Measurements from ENCODE around the gene NAB2.

Gene NAB2

GRCh38 chr12:57123813-57124212 lies 34.9 kb downstream of the NAB2 start:
- DNase-seq (ENCODE audit: low read depth), result no peak
- Histone ChIP-seq H3K27me3 (replicated peaks; ENCODE audit: control insufficient read depth, insufficient read depth, low read length) (no peaks in the 10 kb centered on the region), H3K9ac (ENCODE audit: low read length) (no peak overlapping the region), H3K9me3 (ENCODE audit: control insufficient read depth, low read length) (no peaks in the 10 kb centered on the region), H3K36me3 (ENCODE audit: control insufficient read depth, insufficient read depth, low read length, severe bottlenecking) (no peaks in the 10 kb centered on the region), H3K4me1 (ENCODE audit: control insufficient read depth, insufficient read depth, low read length) (peaks cover 19% of the 10 kb centered on the region), H3K4me3 (ENCODE audit: low read length) (no peak overlapping the region)

DNA sequence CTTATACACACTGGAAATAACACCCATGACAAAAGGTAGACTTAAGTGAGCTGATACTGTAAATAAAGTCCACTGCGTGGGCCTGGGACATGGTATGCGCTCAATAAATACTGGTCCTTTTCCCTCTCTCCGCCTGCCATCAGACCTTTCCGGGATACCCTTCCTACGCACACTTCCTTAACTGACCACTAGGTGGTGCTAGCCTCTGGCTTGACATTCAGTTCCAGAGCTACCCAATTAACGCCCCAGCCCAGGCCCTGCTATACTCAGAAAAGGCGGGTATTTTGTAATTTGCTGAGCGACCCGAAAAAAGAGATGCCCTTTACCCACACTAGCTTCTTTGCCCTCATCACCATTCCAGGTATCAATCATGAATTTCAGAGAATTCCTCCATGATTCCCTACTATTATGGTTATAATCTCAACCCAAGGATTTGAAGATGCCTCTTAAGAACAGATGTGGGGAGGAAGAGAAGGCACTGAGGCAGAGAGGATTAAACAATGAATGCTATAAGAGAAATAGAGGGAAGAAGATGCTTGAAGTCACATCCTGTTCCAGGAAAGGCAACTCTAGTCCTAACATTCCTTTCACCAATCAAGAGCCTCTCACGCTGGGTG lies 35.5 kb downstream of the NAB2 start:
- H3K9me3 ChIP-seq (ENCODE audit: control insufficient read depth, low read length), result no peaks in the 10 kb centered on the region
- H3K4me1 ChIP-seq (ENCODE audit: control insufficient read depth, insufficient read depth, low read length), result peaks cover 13% of the 10 kb centered on the region
- H3K4me3 ChIP-seq (ENCODE audit: low read length), result no peak overlapping the region
- no peaks in the 10 kb centered on the region for H3K36me3 ChIP-seq (ENCODE audit: control insufficient read depth, insufficient read depth, low read length, severe bottlenecking)
- no peaks in the 10 kb centered on the region for H3K27me3 ChIP-seq (replicated peaks; ENCODE audit: control insufficient read depth, insufficient read depth, low read length)
- no peak overlapping the region for H3K9ac ChIP-seq (ENCODE audit: low read length)
- DNase-seq (ENCODE audit: low read depth), result peak; percentile 94

- no peak overlapping the region for H3K4me3 ChIP-seq (ENCODE audit: low read length)
- DNase-seq (ENCODE audit: low read depth), result no peak
- H3K4me1 ChIP-seq (ENCODE audit: control insufficient read depth, insufficient read depth, low read length), result peaks cover 14% of the 10 kb centered on the region
- H3K9me3 ChIP-seq (ENCODE audit: control insufficient read depth, low read length), result no peaks in the 10 kb centered on the region
- H3K9ac ChIP-seq (ENCODE audit: low read length), result peak overlapping the region; percentile 97
- H3K27me3 ChIP-seq (replicated peaks; ENCODE audit: control insufficient read depth, insufficient read depth, low read length), result no peaks in the 10 kb centered on the region
- H3K36me3 ChIP-seq (ENCODE audit: control insufficient read depth, insufficient read depth, low read length, severe bottlenecking), result peaks cover 6% of the 10 kb centered on the region
These were observed 37.1 kb downstream of the NAB2 start for GRCh38 chr12:57126061-57126460.

DNA sequence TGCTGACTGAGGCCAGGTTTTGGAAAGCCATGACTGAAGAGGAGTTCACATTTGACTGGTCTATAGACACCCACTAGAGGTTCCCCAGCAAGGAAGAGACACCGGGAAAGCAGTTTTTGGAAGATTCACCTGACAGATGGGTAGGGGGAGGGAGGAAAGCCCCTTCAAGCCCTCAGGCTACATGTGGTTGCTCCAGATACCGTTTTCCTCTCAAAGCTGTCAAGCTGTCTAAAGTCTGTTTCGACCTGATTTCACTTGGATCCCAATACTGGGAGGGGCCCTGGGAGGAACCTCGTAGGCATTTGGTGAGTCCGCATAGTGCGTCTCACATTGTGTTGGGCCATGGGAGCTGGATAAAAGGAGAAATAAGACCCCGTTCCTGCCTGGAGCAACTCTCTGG lies 37.6 kb downstream of the NAB2 start:
- peak overlapping the region; percentile 86 for H3K4me3 ChIP-seq (ENCODE audit: low read length)

DNA sequence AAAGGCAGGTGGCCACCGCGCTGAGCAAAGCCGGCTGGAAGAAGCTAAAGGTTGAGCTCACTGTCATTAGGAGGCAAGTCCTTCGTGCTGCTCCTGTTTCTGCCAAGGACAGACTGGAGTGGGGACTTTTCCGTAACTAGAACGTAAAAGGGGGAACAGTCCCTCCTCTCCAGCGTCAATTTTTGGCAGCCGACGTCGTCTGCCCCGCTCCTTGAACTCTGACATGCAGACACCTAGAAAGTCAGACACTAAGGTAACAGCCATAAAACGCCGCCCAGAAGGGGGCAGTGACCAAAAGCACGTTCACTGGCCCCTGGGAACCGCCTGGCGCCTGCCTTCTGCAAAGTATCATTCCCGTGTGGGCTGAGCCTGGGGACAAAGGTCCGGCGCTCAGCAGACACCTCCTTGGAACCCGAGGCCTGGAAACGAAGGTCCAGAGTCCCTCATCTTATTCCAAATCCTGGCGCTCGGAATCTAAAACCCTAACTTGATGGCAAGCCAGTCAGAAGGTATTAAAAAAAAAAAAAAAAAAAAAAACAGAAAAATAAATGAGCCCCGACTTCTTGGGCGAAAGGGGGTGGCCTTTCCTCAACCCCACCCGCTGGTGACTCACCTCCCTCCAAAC lies 38.3 kb downstream of the NAB2 start:
- Histone ChIP-seq H3K9ac (ENCODE audit: low read length) (peak overlapping the region; percentile 97), H3K4me1 (ENCODE audit: control insufficient read depth, insufficient read depth, low read length) (peaks cover 25% of the 10 kb centered on the region), H3K36me3 (ENCODE audit: control insufficient read depth, insufficient read depth, low read length, severe bottlenecking) (peaks cover 17% of the 10 kb centered on the region), H3K4me3 (ENCODE audit: low read length) (peak overlapping the region; percentile 86), H3K9me3 (ENCODE audit: control insufficient read depth, low read length) (no peaks in the 10 kb centered on the region), H3K27me3 (replicated peaks; ENCODE audit: control insufficient read depth, insufficient read depth, low read length) (no peaks in the 10 kb centered on the region)
- DNase-seq (ENCODE audit: low read depth), result peak; percentile 70

More for the DNA sequence above, 37.6 kb downstream of the NAB2 start:
- Histone ChIP-seq H3K27me3 (replicated peaks; ENCODE audit: control insufficient read depth, insufficient read depth, low read length) (no peaks in the 10 kb centered on the region), H3K36me3 (ENCODE audit: control insufficient read depth, insufficient read depth, low read length, severe bottlenecking) (peaks cover 11% of the 10 kb centered on the region), H3K4me1 (ENCODE audit: control insufficient read depth, insufficient read depth, low read length) (peaks cover 19% of the 10 kb centered on the region), H3K9me3 (ENCODE audit: control insufficient read depth, low read length) (no peaks in the 10 kb centered on the region), H3K9ac (ENCODE audit: low read length) (peak overlapping the region; percentile 97)
- peak; percentile 4 for DNase-seq (ENCODE audit: low read depth)

GRCh38 chr12:57127726-57128518 lies 39.0 kb downstream of the NAB2 start, which contains the start of gene LRP1:
Gene LRP1 (plus strand): TSS chr12:57128483. CDS start chr12:57128965, 482 bp downstream.
- H3K4me1 ChIP-seq (ENCODE audit: control insufficient read depth, insufficient read depth, low read length), result peaks cover 32% of the 10 kb centered on the region
- no peaks in the 10 kb centered on the region for H3K27me3 ChIP-seq (replicated peaks; ENCODE audit: control insufficient read depth, insufficient read depth, low read length)
- peak within 1 kb of the TSS; percentile 97 for H3K9ac ChIP-seq (ENCODE audit: low read length)
- H3K36me3 ChIP-seq (ENCODE audit: control insufficient read depth, insufficient read depth, low read length, severe bottlenecking), result peaks cover 20% of the 10 kb centered on the region
- H3K4me3 ChIP-seq (ENCODE audit: low read length), result peak within 1 kb of the TSS; percentile 86
- peak; percentile 96 for DNase-seq (ENCODE audit: low read depth)
- H3K9me3 ChIP-seq (ENCODE audit: control insufficient read depth, low read length), result no peaks in the 10 kb centered on the region

DNA sequence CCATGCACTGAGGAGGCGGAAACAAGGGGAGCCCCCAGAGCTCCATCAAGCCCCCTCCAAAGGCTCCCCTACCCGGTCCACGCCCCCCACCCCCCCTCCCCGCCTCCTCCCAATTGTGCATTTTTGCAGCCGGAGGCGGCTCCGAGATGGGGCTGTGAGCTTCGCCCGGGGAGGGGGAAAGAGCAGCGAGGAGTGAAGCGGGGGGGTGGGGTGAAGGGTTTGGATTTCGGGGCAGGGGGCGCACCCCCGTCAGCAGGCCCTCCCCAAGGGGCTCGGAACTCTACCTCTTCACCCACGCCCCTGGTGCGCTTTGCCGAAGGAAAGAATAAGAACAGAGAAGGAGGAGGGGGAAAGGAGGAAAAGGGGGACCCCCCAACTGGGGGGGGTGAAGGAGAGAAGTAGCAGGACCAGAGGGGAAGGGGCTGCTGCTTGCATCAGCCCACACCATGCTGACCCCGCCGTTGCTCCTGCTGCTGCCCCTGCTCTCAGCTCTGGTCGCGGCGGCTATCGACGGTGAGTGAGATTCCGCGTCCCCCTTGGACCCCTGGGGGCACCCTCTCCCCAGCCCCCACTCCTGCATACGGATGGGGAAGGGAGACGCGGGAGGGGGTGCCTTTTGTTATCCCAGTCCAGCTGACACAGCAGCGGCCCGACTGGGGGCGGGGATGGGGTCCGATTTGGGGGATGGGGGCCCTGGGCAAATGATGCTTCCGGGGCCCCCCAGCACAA lies 39.8 kb downstream of the NAB2 start:
- Histone ChIP-seq H3K36me3 (ENCODE audit: control insufficient read depth, insufficient read depth, low read length, severe bottlenecking) (peaks cover 20% of the 10 kb centered on the region), H3K27me3 (replicated peaks; ENCODE audit: control insufficient read depth, insufficient read depth, low read length) (no peaks in the 10 kb centered on the region), H3K4me3 (ENCODE audit: low read length) (peak overlapping the region; percentile 84), H3K4me1 (ENCODE audit: control insufficient read depth, insufficient read depth, low read length) (peaks cover 38% of the 10 kb centered on the region), H3K9me3 (ENCODE audit: control insufficient read depth, low read length) (no peaks in the 10 kb centered on the region), H3K9ac (ENCODE audit: low read length) (peak overlapping the region; percentile 94)
- peak; percentile 39 for DNase-seq (ENCODE audit: low read depth)

- peak; percentile 68 for DNase-seq (ENCODE audit: low read depth)
- Histone ChIP-seq H3K27me3 (replicated peaks; ENCODE audit: control insufficient read depth, insufficient read depth, low read length) (no peaks in the 10 kb centered on the region), H3K4me3 (ENCODE audit: low read length) (peak overlapping the region; percentile 84), H3K9ac (ENCODE audit: low read length) (peak overlapping the region; percentile 94), H3K36me3 (ENCODE audit: control insufficient read depth, insufficient read depth, low read length, severe bottlenecking) (peaks cover 20% of the 10 kb centered on the region), H3K9me3 (ENCODE audit: control insufficient read depth, low read length) (no peaks in the 10 kb centered on the region), H3K4me1 (ENCODE audit: control insufficient read depth, insufficient read depth, low read length) (peaks cover 45% of the 10 kb centered on the region)
These were observed 40.5 kb downstream of the NAB2 start for GRCh38 chr12:57129321-57129842.

DNA sequence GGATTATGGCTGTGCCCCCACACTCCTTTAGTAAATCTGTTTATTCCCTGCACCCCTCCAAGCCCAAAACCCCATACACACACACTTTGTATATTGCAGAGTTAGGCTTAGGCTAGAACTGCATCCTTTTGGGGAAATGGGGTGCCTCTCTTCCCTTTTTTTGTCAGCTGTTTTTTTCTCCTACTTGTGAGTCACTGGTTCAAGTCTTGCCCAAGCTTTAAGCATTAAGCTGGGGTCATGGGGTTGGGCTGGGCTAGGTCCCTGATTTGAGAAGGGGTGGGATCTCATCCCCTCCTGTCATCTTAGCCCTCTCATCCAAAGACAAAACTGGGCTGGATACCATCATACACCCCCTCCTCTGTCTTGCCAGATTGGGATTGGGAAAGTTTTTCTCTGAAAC lies 41.0 kb downstream of the NAB2 start:
- peaks cover 49% of the 10 kb centered on the region for H3K4me1 ChIP-seq (ENCODE audit: control insufficient read depth, insufficient read depth, low read length)
- H3K4me3 ChIP-seq (ENCODE audit: low read length), result peak overlapping the region; percentile 84
- peak overlapping the region; percentile 94 for H3K9ac ChIP-seq (ENCODE audit: low read length)
- no peaks in the 10 kb centered on the region for H3K27me3 ChIP-seq (replicated peaks; ENCODE audit: control insufficient read depth, insufficient read depth, low read length)
- no peaks in the 10 kb centered on the region for H3K9me3 ChIP-seq (ENCODE audit: control insufficient read depth, low read length)
- DNase-seq (ENCODE audit: low read depth), result peak; percentile 78
- H3K36me3 ChIP-seq (ENCODE audit: control insufficient read depth, insufficient read depth, low read length, severe bottlenecking), result peaks cover 20% of the 10 kb centered on the region

- peak overlapping the region; percentile 94 for H3K9ac ChIP-seq (ENCODE audit: low read length)
- no peaks in the 10 kb centered on the region for H3K9me3 ChIP-seq (ENCODE audit: control insufficient read depth, low read length)
- H3K36me3 ChIP-seq (ENCODE audit: control insufficient read depth, insufficient read depth, low read length, severe bottlenecking), result peaks cover 20% of the 10 kb centered on the region
- DNase-seq (ENCODE audit: low read depth), result no peak
- peaks cover 59% of the 10 kb centered on the region for H3K4me1 ChIP-seq (ENCODE audit: control insufficient read depth, insufficient read depth, low read length)
- H3K4me3 ChIP-seq (ENCODE audit: low read length), result peak overlapping the region; percentile 84
- H3K27me3 ChIP-seq (replicated peaks; ENCODE audit: control insufficient read depth, insufficient read depth, low read length), result no peaks in the 10 kb centered on the region
These were observed 42.0 kb downstream of the NAB2 start for GRCh38 chr12:57130941-57131340.

Data from adipocyte (in vitro differentiated cells).